ENCODE results near the gene TBC1D25.
"Not testable (repeated sequence)": the region's sequence is repeated elsewhere in the genome, so short reads cannot be mapped to it uniquely, and the experiment has no call there.

Gene TBC1D25

GRCh38 chrX:48516285-48516684 lies 23.2 kb upstream of the TBC1D25 start:
- no peak for DNase-seq (ENCODE audit: low read depth)

GRCh38 chrX:48516987-48517386 lies 22.5 kb upstream of the TBC1D25 start:
- no peak for DNase-seq (ENCODE audit: low read depth)

GRCh38 chrX:48519481-48519880 lies 20.0 kb upstream of the TBC1D25 start:
- not testable (repeated sequence) for DNase-seq (ENCODE audit: low read depth)

GRCh38 chrX:48520455-48520854 lies 19.1 kb upstream of the TBC1D25 start:
- DNase-seq (ENCODE audit: low read depth), result no peak

- no peak for DNase-seq (ENCODE audit: low read depth)
These were observed 18.6 kb upstream of the TBC1D25 start for GRCh38 chrX:48520976-48521352.

- peak; percentile 91 for DNase-seq (ENCODE audit: low read depth)
These were observed 17.9 kb upstream of the TBC1D25 start, which contains the start of gene EBP for GRCh38 chrX:48521353-48522243. TSS of gene EBP (plus strand) at chrX:48521808. CDS start at chrX:48523772, 1,964 bp downstream.

GRCh38 chrX:48522291-48522690 lies 17.2 kb upstream of the TBC1D25 start:
- DNase-seq (ENCODE audit: low read depth), result no peak

GRCh38 chrX:48523682-48524081 lies 15.8 kb upstream of the TBC1D25 start:
- no peak for DNase-seq (ENCODE audit: low read depth)

GRCh38 chrX:48525853-48526252 lies 13.7 kb upstream of the TBC1D25 start:
- not testable (repeated sequence) for DNase-seq (ENCODE audit: low read depth)

GRCh38 chrX:48530736-48531135 lies 8.8 kb upstream of the TBC1D25 start:
- no peak for DNase-seq (ENCODE audit: low read depth)

- DNase-seq (ENCODE audit: low read depth), result no peak
These were observed 8.1 kb upstream of the TBC1D25 start for GRCh38 chrX:48531358-48531959.

- no peak for DNase-seq (ENCODE audit: low read depth)
These were observed 7.4 kb upstream of the TBC1D25 start for GRCh38 chrX:48532161-48532560.

- no peak for DNase-seq (ENCODE audit: low read depth)
These were observed 6.3 kb upstream of the TBC1D25 start for GRCh38 chrX:48533165-48533564.

- DNase-seq (ENCODE audit: low read depth), result no peak
These were observed 721 bp upstream of the TBC1D25 start for GRCh38 chrX:48538641-48539344.

GRCh38 chrX:48540028-48540375 lies 488 bp downstream of the TBC1D25 start:
- peak; percentile 54 for DNase-seq (ENCODE audit: low read depth)

- no peak for DNase-seq (ENCODE audit: low read depth)
These were observed 966 bp downstream of the TBC1D25 start for GRCh38 chrX:48540480-48540879.

GRCh38 chrX:48541140-48541814 lies 1.8 kb downstream of the TBC1D25 start:
- no peak for DNase-seq (ENCODE audit: low read depth)

- no peak for DNase-seq (ENCODE audit: low read depth)
These were observed 9.4 kb downstream of the TBC1D25 start for GRCh38 chrX:48548871-48549270.

- not testable (repeated sequence) for DNase-seq (ENCODE audit: low read depth)
These were observed 16.3 kb downstream of the TBC1D25 start for GRCh38 chrX:48555731-48556325.

GRCh38 chrX:48558271-48558670 lies 18.8 kb downstream of the TBC1D25 start:
- no peak for DNase-seq (ENCODE audit: low read depth)

GRCh38 chrX:48559636-48560035 lies 20.1 kb downstream of the TBC1D25 start:
- DNase-seq (ENCODE audit: low read depth), result no peak

GRCh38 chrX:48560056-48560455 lies 20.5 kb downstream of the TBC1D25 start:
- no peak for DNase-seq (ENCODE audit: low read depth)

Measured in CMK (cell line).